BLaER1 treated with 17β-estradiol and CSF1 and Interleukin-3, amounts not matched to agents 10 nM and 100 nM (cell line): ENCODE measurements around the gene PRAC2.
A peak's percentile ranks its signal among the peaks of the same experiment; 100 is the strongest.
"Not testable (repeated sequence)": the region's sequence is repeated elsewhere in the genome, so short reads cannot be mapped to it uniquely, and the experiment has no call there.

Experiments used
- H3K27ac ChIP-seq, 11 experiments: shearing (Covaris generic); formaldehyde crosslinking; 2 replicates each; pipeline ENCODE4 v1.8.1; 2022
- H3K27me3 ChIP-seq, 11 experiments: shearing (Covaris generic); formaldehyde crosslinking; 2 replicates each; pipeline ENCODE4 v1.8.1; 2022
- H3K36me3 ChIP-seq, 11 experiments: shearing (Covaris generic); formaldehyde crosslinking; 2 replicates each; pipeline ENCODE4 v1.8.1; 2022
- H3K4me1 ChIP-seq, 10 experiments: shearing (Covaris generic); formaldehyde crosslinking; 2 replicates each; pipeline ENCODE4 v1.8.1; 2022
- H3K4me2 ChIP-seq, 11 experiments: shearing (Covaris generic); formaldehyde crosslinking; 2 replicates each; pipeline ENCODE4 v1.8.1; 2022
- H3K4me3 ChIP-seq, 10 experiments: shearing (Covaris generic); formaldehyde crosslinking; 2 replicates each; pipeline ENCODE4 v1.8.1; 2022
- H3K9ac ChIP-seq, 11 experiments: shearing (Covaris generic); formaldehyde crosslinking; 2 replicates each; pipeline ENCODE4 v1.8.1; 2022
- H3K9me3 ChIP-seq, 11 experiments: shearing (Covaris generic); formaldehyde crosslinking; replicated peaks in 1 of 11; 2 replicates each; pipeline ENCODE4 v1.8.1; 2022
- H4K20me1 ChIP-seq, 11 experiments: shearing (Covaris generic); formaldehyde crosslinking; 2 replicates each; pipeline ENCODE4 v1.8.1; 2022
- Cebpa-rat ChIP-seq, 11 experiments: shearing (Covaris generic); IDR thresholded peaks; 2 replicates each; pipeline ENCODE4 v1.8.1; 2022

The PRAC2 gene

GRCh38 chr17:48701864-48702532, 21.0 kb upstream of the PRAC2 start:
- Histone ChIP-seq H3K36me3 (no peaks in the 10 kb centered on the region), H3K4me1 (no peaks in the 10 kb centered on the region), H3K4me3 (no peak overlapping the region), H3K4me2 (no peak overlapping the region), H3K27me3 (peaks cover 32 to 61% (median 58%) of the 10 kb centered on the region in 11 experiments; a peak in 20 of 22 replicates), H3K27ac (no peak overlapping the region), H3K9ac (no peak overlapping the region), H3K9me3 (no peaks in the 10 kb centered on the region), H4K20me1 (no peaks in the 10 kb centered on the region; a peak in 1 of 22 replicates)
- no peak for TF ChIP-seq Cebpa-rat (IDR thresholded peaks at IDR 0.05)

DNA sequence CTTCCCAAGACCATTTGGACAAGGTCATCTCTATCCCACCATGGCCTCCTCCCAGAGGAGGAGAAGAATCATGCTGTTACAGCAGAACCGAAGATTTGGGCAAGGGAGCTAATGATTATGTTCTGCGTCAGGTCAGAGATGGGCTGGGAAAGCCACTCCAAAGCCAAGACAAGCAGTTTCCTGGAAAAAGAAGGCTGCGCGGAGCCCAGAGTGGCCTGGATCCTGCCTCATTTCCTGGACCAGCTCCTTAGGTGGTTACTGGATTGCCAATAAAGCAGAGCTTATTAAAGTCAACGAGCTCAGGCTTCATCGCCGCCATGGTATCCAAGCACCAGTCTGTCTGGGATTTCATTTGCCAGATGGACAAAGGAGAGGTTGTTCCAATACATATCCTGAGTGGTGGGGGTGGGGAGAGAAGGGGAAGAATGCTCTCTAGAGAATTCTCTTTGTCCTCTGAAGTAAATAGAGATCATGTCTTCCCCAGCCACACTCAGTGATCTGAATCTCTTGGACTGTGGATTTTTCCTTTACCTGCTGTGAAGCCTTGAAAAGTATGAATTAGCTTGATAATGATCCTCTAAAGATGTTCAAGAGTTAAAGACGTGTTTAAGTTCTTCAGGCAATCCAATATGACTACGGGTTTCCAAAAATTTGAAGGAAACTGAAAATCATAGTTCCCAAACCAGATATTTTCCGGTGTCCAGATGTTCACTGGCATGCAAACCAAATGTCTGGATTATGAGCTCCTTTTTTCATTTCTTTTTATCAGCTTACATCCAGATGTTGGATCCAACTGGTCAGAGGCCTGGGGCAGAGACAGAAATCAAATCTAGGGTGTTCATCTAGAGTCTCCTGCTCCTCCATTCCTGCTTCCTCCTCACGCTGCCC, 18.4 kb upstream of the PRAC2 start:
- Histone ChIP-seq H3K9ac (no peak overlapping the region), H4K20me1 (peaks cover 0 to 5% (median 0%) of the 10 kb centered on the region in 11 experiments; a peak in 2 of 22 replicates), H3K27me3 (peaks cover 32 to 85% (median 72%) of the 10 kb centered on the region in 11 experiments; a peak in 21 of 22 replicates), H3K9me3 (no peaks in the 10 kb centered on the region), H3K4me3 (no peak overlapping the region), H3K27ac (no peak overlapping the region), H3K4me1 (no peaks in the 10 kb centered on the region), H3K36me3 (no peaks in the 10 kb centered on the region), H3K4me2 (no peak overlapping the region)
- TF ChIP-seq Cebpa-rat (IDR thresholded peaks at IDR 0.05) = no peak

- no peak overlapping the region for H3K9ac ChIP-seq
- H3K4me3 ChIP-seq = no peak overlapping the region
- peaks cover 57 to 98% (median 88%) of the 10 kb centered on the region in 11 experiments for H3K27me3 ChIP-seq
- peaks cover 0 to 10% (median 0%) of the 10 kb centered on the region in 11 experiments; a peak in 6 of 22 replicates for H4K20me1 ChIP-seq
- no peaks in the 10 kb centered on the region for H3K36me3 ChIP-seq
- no peak for TF ChIP-seq Cebpa-rat (IDR thresholded peaks at IDR 0.05)
- H3K27ac ChIP-seq = no peak overlapping the region
- no peaks in the 10 kb centered on the region for H3K9me3 ChIP-seq
- no peak overlapping the region for H3K4me2 ChIP-seq
- H3K4me1 ChIP-seq = no peaks in the 10 kb centered on the region
Observed at GRCh38 chr17:48711128-48711527, 11.9 kb upstream of the PRAC2 start.

- Histone ChIP-seq H3K9me3 (peaks cover 10 to 25% (median 16%) of the 10 kb centered on the region in 11 experiments; a peak in 18 of 22 replicates), H3K27ac (no peak overlapping the region), H4K20me1 (peaks cover 0 to 51% (median 26%) of the 10 kb centered on the region in 11 experiments; a peak in 19 of 22 replicates), H3K36me3 (no peaks in the 10 kb centered on the region), H3K4me1 (no peaks in the 10 kb centered on the region), H3K27me3 (peaks cover 95 to 100% (median 100%) of the 10 kb centered on the region in 11 experiments), H3K4me2 (no peak overlapping the region), H3K9ac (no peak overlapping the region), H3K4me3 (no peak overlapping the region)
- TF ChIP-seq Cebpa-rat (IDR thresholded peaks at IDR 0.05) = no peak
Observed at GRCh38 chr17:48715496-48716399, 7.2 kb upstream of the PRAC2 start.

- Histone ChIP-seq H3K27me3 (peaks cover 96 to 100% (median 100%) of the 10 kb centered on the region in 11 experiments), H4K20me1 (peaks cover 0 to 55% (median 32%) of the 10 kb centered on the region in 11 experiments; a peak in 19 of 22 replicates), H3K9me3 (peaks cover 10 to 27% (median 16%) of the 10 kb centered on the region in 11 experiments; a peak in 18 of 22 replicates)
- H3K4me3 ChIP-seq, H3K9ac ChIP-seq, H3K4me1 ChIP-seq, H3K4me2 ChIP-seq, H3K27ac ChIP-seq, H3K36me3 ChIP-seq: not testable (repeated sequence)
Observed at GRCh38 chr17:48716549-48716948, 6.4 kb upstream of the PRAC2 start.

DNA sequence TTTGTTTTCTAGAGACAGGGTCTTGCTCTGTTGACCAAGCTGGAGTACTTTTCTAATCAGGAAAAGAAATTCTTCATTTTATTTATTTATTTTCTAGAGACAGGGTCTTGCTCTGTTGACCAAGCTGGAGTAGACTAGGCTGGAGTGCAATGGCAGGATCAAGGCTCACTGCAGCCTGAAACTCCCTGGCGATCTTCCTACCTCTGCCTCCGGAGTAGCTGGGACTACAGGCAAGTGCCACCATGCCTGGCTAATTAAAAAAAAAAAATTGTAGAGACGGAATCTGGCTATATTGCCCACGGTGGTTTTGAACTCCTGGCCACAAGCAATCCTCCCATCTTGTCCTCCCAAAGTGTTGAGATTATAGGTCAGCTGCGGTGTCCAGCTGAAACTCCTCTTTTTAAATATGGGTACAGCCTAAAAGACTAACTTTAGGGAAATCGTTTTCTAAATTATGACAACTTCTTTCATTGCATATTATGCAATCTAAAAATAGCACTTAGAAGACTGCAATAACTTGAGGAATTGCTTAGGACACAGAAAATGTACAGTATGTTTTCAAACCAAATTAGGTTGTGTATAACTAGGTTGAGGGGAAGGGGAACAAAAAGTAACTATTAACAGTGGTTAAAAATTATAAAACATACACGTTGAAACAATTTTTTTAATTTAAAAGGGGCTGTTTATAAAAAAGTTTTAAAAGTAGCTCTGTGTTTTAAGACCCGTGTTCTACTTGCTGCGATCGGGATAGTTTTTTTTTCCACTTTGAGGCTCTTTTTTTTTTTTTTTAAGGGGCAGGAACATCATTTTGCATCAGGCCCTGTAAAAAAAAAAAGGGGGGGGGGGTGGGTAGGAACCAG, 5.4 kb upstream of the PRAC2 start:
- no peak overlapping the region for H3K4me3 ChIP-seq
- TF ChIP-seq Cebpa-rat (IDR thresholded peaks at IDR 0.05) = no peak
- no peak overlapping the region for H3K27ac ChIP-seq
- H3K9me3 ChIP-seq = peaks cover 10 to 27% (median 16%) of the 10 kb centered on the region in 11 experiments; a peak in 18 of 22 replicates
- H3K9ac ChIP-seq = no peak overlapping the region
- no peaks in the 10 kb centered on the region for H3K36me3 ChIP-seq
- H3K27me3 ChIP-seq = peaks cover 99 to 100% (median 100%) of the 10 kb centered on the region in 11 experiments
- no peak overlapping the region for H3K4me2 ChIP-seq
- H3K4me1 ChIP-seq = peaks cover 0 to 1% (median 0%) of the 10 kb centered on the region in 10 experiments; a peak in 3 of 20 replicates
- H4K20me1 ChIP-seq = peaks cover 0 to 66% (median 43%) of the 10 kb centered on the region in 11 experiments; a peak in 19 of 22 replicates

- peaks cover 99 to 100% (median 100%) of the 10 kb centered on the region in 11 experiments for H3K27me3 ChIP-seq
- 0 out of 20 replicates have a peak overlapping the region, but pooled peaks of 1 of the 10 experiments have one; percentile 8 for H3K4me3 ChIP-seq
- no peak for TF ChIP-seq Cebpa-rat (IDR thresholded peaks at IDR 0.05)
- H3K36me3 ChIP-seq = no peaks in the 10 kb centered on the region
- no peak overlapping the region for H3K4me2 ChIP-seq
- no peak overlapping the region for H3K9ac ChIP-seq
- H3K4me1 ChIP-seq = peaks cover 0 to 8% (median 2%) of the 10 kb centered on the region in 10 experiments; a peak in 5 of 20 replicates
- peaks cover 0 to 73% (median 50%) of the 10 kb centered on the region in 11 experiments; a peak in 19 of 22 replicates for H4K20me1 ChIP-seq
- H3K9me3 ChIP-seq = peaks cover 10 to 27% (median 16%) of the 10 kb centered on the region in 11 experiments; a peak in 18 of 22 replicates
- no peak overlapping the region for H3K27ac ChIP-seq
Observed at GRCh38 chr17:48718227-48718760, 4.7 kb upstream of the PRAC2 start.
